ENCODE data around the gene CD177. TPM values are rescaled to one million over a fixed set of nuclear protein-coding genes. Genes with fewer than 3 reads are reported as not detected.

CD177 gene
- total RNA-seq, 1 experiment from 2014 or later = 0.09 TPM

GRCh38 chr19:43316591-43317319, 36.7 kb upstream of the CD177 start:
- Histone ChIP-seq H3K4me1 (ENCODE audit: insufficient read depth, low read length) (no peaks in the 10 kb centered on the region), H4K20me1 (ENCODE audit: control insufficient read depth, insufficient read depth, insufficient read length) (no peaks in the 10 kb centered on the region), H3K9me3 (ENCODE audit: control insufficient read depth, low read depth, low read length) (no peaks in the 10 kb centered on the region), H3K4ac (ENCODE audit: low read depth, low read length) (no peak overlapping the region), H2BK20ac (ENCODE audit: low read depth, low read length, poor library complexity, severe bottlenecking) (no peak overlapping the region), H3K27ac (ENCODE audit: insufficient read length, low read depth, low read length) (no peak overlapping the region), H2BK5ac (ENCODE audit: insufficient read length, low read length) (no peak overlapping the region), H2BK12ac (ENCODE audit: insufficient read length, low read depth, low read length) (no peak overlapping the region), H3K56ac (ENCODE audit: insufficient read length, low read depth, low read length) (no peak overlapping the region), H3K18ac (ENCODE audit: insufficient read length, low read depth, low read length) (no peak overlapping the region), H3K14ac (ENCODE audit: insufficient read depth, low read length) (no peak overlapping the region), H4K5ac (ENCODE audit: insufficient read length, low read depth, low read length) (no peak overlapping the region), H2BK120ac (ENCODE audit: low read depth, low read length, poor library complexity, severe bottlenecking) (no peak overlapping the region), H3K79me2 (ENCODE audit: insufficient read depth, low read length) (no peaks in the 10 kb centered on the region), H3T11ph (ENCODE audit: low read length) (no peak overlapping the region), H3K4me2 (ENCODE audit: insufficient read depth, insufficient read length, low read length) (peak overlapping the region; percentile 22), H4K91ac (ENCODE audit: insufficient read length, low read depth, low read length) (no peak overlapping the region), H2AFZ (ENCODE audit: low read length) (no peak overlapping the region), H3K27me3 (ENCODE audit: insufficient read depth, low read length) (0 out of 2 replicates have a peak, but pooled peaks cover 2% of the 10 kb centered on the region), H3K23me2 (ENCODE audit: insufficient read length, low read depth, low read length, poor library complexity, severe bottlenecking) (no peaks in the 10 kb centered on the region), H4K8ac (replicated peaks; ENCODE audit: insufficient read length, low read depth, low read length) (no peak overlapping the region), H3K9ac (ENCODE audit: extremely low read depth, insufficient read length, low read length) (no peak overlapping the region), H3K79me1 (ENCODE audit: insufficient read depth, low read depth, low read length, poor library complexity, severe bottlenecking) (no peaks in the 10 kb centered on the region), H2AK5ac (ENCODE audit: insufficient read length, low read length) (no peak overlapping the region), H3K23ac (ENCODE audit: insufficient read length, low read depth, low read length) (no peak overlapping the region), H2BK15ac (ENCODE audit: low read depth, low read length) (no peak overlapping the region)
- H3K27me3 Mint-ChIP-seq (ENCODE audit: low read depth) = peaks cover 1% of the 10 kb centered on the region; the same call in 1 of the 2 replicates
- H3K27ac Mint-ChIP-seq = no peak overlapping the region
- H3K36me3 Mint-ChIP-seq (ENCODE audit: insufficient read depth in 1 of 3, low read depth in 3 of 3) = peaks cover 0 to 9% (median 0%) of the 10 kb centered on the region in 3 experiments; a peak in 3 of 7 replicates
- no peaks in the 10 kb centered on the region for H3K4me1 Mint-ChIP-seq
- DNase-seq = peak; percentile 92
- no peak overlapping the region; a peak in 1 of 5 replicates for H3K4me3 Mint-ChIP-seq
- peak; percentile 53; the same call in 2 of the 3 replicates for TF ChIP-seq CTCF (conservative IDR thresholded peaks at IDR 0.05)
- WGBS (ENCODE audit: extremely low coverage, insufficient read length, low lambda C conversion rate) = no CpG with 5 or more reads among the region's 27 CpGs
- H3K9me3 Mint-ChIP-seq = peaks cover 65 to 74% of the 10 kb centered on the region in 2 experiments

Data from H9 (cell line).